HG03139 (cell line): ENCODE results near the gene BTNL3.

Experiments used
- ATAC-seq: cut with Tn5 transposase; IDR thresholded peaks from one replicate; pipeline ENCODE4 v1.9.1; 2021; ENCODE audit not compliant: unreplicated experiment

The BTNL3 gene

GRCh38 chr5:181020688-181021087 lies 32.0 kb downstream of the BTNL3 start:
- no peak for ATAC-seq

GRCh38 chr5:181024245-181025064 lies 35.8 kb downstream of the BTNL3 start:
- ATAC-seq, result no peak

DNA sequence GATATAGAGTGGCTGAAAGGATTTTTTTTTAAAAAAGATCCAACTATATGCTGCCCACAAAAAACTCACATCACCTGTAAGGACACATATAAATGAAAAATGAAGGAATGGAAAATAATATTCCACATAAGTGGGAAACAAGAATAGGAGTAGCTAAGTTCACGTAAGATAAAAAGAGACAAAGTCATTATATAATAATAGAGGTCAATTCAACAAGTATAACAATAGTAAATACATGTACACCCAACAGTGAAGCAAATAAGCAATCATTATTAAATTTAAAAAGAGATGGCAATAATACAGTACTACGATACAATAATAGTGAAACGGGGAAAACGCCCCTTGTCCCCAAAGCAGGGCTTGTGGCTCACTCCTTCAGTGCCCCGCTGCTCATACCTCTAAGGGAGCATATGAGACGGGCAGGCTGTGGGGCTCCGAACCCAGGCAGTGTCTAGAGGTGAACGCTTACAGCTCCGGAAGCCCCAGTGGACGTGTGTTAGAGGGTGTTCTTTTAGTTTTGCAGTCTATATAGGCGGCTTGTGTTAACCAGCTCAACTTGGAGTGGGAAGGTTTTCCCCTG lies 38.9 kb downstream of the BTNL3 start:
- no peak for ATAC-seq

GRCh38 chr5:181028032-181028819 lies 39.6 kb downstream of the BTNL3 start:
- ATAC-seq, result no peak

DNA sequence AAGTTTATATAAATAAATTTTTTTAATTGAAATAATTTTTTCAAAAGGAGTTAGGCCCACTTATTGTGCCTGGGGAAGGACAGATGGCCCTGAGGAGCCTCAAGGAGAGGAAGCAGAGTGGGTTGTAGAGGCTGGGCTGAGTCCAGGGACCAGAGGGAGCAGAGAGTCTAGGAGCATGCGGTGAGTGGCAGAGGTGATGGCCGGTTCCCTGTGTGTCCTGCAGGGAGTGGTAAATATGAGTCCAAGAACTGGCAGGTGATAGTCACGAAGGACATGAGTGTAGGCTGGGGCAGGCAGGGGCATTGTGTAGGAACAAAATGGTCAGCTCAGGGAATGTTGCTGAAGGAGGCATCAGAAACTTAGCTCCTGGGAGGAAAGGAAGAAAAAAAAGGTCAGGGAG lies 43.1 kb downstream of the BTNL3 start:
- no peak for ATAC-seq

GRCh38 chr5:181035991-181036815 lies 47.6 kb downstream of the BTNL3 start:
- no peak for ATAC-seq

DNA sequence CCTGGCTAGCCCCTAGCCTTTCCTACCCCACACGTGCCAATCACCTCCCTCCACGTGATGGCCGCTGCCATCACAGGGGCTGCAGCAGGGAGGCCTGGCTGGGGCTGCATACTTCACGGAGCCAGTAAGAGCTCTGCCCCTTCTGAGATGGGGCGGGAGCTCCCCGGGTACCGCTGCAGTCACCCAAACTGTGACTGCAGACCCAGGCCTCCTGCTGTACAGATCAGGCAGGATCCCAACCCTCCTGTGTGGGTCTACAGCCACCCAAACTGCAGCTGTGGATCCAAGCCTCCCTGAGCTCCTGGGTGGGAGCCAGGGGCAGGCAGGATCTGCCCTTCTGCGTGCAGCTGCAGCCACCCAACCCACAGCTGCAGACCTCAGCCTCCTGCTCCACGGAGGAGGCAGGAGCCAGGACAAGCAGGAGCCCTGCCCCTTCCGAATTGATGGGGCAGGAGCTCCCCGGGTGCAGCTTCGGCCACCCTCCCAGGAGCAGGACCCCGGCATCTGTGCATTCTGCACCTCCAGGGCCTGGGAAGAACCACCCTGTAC lies 48.2 kb downstream of the BTNL3 start:
- no peak for ATAC-seq

GRCh38 chr5:181037365-181037861 lies 48.8 kb downstream of the BTNL3 start:
- no peak for ATAC-seq

DNA sequence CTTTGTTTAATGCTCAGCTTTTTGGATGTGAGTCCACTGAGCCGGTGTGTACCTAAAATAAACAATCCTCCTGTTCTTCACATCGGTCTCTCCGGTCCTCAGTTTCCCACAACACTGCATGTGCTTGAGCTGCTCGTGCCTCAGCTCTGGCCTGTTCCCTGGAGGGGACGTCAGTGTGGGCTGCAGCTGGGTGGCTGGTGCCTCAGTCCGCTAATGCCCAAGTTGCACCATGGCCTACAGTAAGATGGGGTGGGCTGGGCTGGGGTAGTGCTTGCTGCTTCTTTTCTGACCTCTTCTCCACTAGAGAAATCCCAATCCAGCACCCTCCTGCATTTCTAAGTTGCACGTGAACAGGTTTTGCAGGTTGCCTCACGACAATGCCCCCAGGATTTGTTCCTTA lies 50.8 kb downstream of the BTNL3 start:
- no peak for ATAC-seq

- no peak for ATAC-seq
These were observed 51.4 kb downstream of the BTNL3 start, which contains the start of gene BTNL9 for GRCh38 chr5:181039931-181040630. TSS of gene BTNL9 (plus strand) at chr5:181040266. CDS start at chr5:181045490, 5,224 bp downstream.

GRCh38 chr5:181040631-181040945 lies 51.9 kb downstream of the BTNL3 start:
- ATAC-seq, result no peak

DNA sequence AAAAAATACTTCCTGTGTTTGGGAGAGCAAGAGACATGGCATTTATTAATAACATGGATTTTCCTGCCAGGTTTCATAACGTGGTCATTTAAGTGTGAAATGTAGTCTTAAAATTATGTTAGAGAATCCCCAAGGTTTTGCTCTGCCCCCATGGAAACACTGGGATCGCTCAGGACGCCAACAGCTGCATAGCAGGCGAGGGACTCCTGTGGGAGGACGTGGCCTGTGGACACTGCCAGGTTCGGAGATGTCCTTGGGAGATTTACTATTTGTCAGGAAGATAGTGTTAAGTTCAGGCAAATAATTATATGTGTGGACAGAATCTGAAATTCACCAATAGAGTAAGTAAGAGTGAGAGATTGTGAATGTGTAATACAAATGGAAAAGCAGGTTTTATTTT lies 52.4 kb downstream of the BTNL3 start:
- ATAC-seq, result no peak

- no peak for ATAC-seq
These were observed 53.5 kb downstream of the BTNL3 start for GRCh38 chr5:181042036-181042713.

- no peak for ATAC-seq
These were observed 54.1 kb downstream of the BTNL3 start for GRCh38 chr5:181042722-181043121.

DNA sequence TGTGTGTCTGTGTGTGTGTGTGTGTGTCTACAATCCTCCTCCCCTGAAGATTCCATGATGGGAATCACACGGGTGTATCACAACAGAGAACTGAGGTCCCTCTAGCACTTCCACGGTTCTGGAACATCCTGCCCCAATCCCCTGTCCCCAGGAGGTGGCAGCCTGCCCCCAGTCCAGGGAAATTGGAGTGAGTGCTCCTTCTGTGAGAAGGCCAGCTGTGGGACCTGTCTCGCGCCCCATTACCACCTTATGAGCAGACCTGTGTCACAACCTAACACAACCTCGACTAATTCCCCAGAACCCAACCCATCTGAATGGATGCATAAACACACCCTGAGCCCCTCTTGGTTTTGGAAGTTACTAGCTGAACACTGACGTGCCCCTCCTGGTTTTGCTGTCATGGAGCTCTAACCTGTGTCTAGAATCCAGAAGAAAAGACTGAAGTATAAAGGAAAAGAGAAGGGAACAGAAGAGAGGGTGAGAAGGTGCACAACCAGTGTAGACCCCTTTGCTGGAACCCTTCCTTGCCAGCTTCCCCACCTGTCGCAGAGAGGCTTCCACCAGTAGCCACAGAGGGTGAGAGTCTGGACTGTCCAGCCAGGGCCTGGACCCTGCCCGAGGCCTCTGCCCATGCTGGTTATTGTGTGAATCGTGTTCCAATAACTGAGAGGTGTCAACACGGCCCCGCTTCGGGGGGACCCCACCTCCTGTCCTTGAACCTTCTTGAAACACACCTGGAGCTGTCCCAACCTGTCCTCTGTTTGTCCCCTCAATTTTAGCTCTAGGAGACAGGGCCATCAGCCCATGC lies 54.8 kb downstream of the BTNL3 start:
- no peak for ATAC-seq

GRCh38 chr5:181044093-181044599 lies 55.5 kb downstream of the BTNL3 start:
- no peak for ATAC-seq

GRCh38 chr5:181044662-181045305 lies 56.1 kb downstream of the BTNL3 start:
- no peak for ATAC-seq

DNA sequence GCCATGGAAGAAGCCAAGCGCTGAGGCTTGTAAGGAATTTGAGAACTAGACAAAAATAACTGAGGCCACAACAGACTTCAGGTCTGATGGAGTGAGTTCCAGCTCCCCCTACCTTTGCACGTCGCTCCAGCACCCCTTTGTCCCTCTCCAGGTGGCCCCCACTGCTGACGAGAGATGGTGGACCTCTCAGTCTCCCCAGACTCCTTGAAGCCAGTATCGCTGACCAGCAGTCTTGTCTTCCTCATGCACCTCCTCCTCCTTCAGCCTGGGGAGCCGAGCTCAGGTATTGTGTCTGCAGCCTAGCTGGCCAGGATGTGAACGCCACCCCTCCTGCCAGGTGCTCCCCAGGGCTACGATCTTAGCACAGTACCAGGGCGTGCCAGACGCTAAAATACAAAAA lies 56.7 kb downstream of the BTNL3 start:
- no peak for ATAC-seq
